GM18907 (cell line): Measurements from ENCODE around the gene TWSG1.
A peak's percentile ranks its signal among the peaks of the same experiment; 100 is the strongest.
"Not testable (repeated sequence)": the region's sequence is repeated elsewhere in the genome, so short reads cannot be mapped to it uniquely, and the experiment has no call there.

Experiments used
- ATAC-seq: cut with Tn5 transposase; IDR thresholded peaks from one replicate; pipeline ENCODE4 v1.9.1; 2021; ENCODE audit warnings: mild to moderate bottlenecking, moderate library complexity; ENCODE audit not compliant: unreplicated experiment

The TWSG1 gene

GRCh38 chr18:9334973-9335696 lies 562 bp downstream of the TWSG1 start:
- ATAC-seq = peak; percentile 49

GRCh38 chr18:9335697-9336045 lies 1.1 kb downstream of the TWSG1 start:
- ATAC-seq = no peak

- ATAC-seq = no peak
Measured at GRCh38 chr18:9336827-9337226, 2.3 kb downstream of the TWSG1 start.

- no peak for ATAC-seq
Measured at GRCh38 chr18:9337873-9338272, 3.3 kb downstream of the TWSG1 start.

GRCh38 chr18:9340472-9340871 lies 5.9 kb downstream of the TWSG1 start:
- no peak for ATAC-seq

GRCh38 chr18:9343577-9343976 lies 9.0 kb downstream of the TWSG1 start:
- ATAC-seq = no peak

- no peak for ATAC-seq
Measured at GRCh38 chr18:9346775-9347174, 12.2 kb downstream of the TWSG1 start.

GRCh38 chr18:9348079-9348671 lies 13.6 kb downstream of the TWSG1 start:
- ATAC-seq = peak; percentile 35

- no peak for ATAC-seq
Measured at GRCh38 chr18:9348766-9349165, 14.2 kb downstream of the TWSG1 start.

GRCh38 chr18:9353596-9353995 lies 19.0 kb downstream of the TWSG1 start:
- peak; percentile 81 for ATAC-seq

GRCh38 chr18:9354256-9354655 lies 19.7 kb downstream of the TWSG1 start:
- ATAC-seq = peak; percentile 38

- ATAC-seq = no peak
Measured at GRCh38 chr18:9356976-9357375, 22.4 kb downstream of the TWSG1 start.

GRCh38 chr18:9359796-9360195 lies 25.2 kb downstream of the TWSG1 start:
- no peak for ATAC-seq

- ATAC-seq = no peak
Measured at GRCh38 chr18:9361191-9361590, 26.6 kb downstream of the TWSG1 start.

GRCh38 chr18:9362869-9363268 lies 28.3 kb downstream of the TWSG1 start:
- no peak for ATAC-seq

GRCh38 chr18:9364242-9364641 lies 29.7 kb downstream of the TWSG1 start:
- no peak for ATAC-seq

GRCh38 chr18:9365406-9365805 lies 30.8 kb downstream of the TWSG1 start:
- no peak for ATAC-seq

GRCh38 chr18:9366126-9366714 lies 31.6 kb downstream of the TWSG1 start:
- ATAC-seq = no peak

- not testable (repeated sequence) for ATAC-seq
Measured at GRCh38 chr18:9373254-9373653, 38.7 kb downstream of the TWSG1 start.

GRCh38 chr18:9379118-9379517 lies 44.5 kb downstream of the TWSG1 start:
- ATAC-seq = no peak

GRCh38 chr18:9380101-9380500 lies 45.5 kb downstream of the TWSG1 start:
- no peak for ATAC-seq

- ATAC-seq = no peak
Measured at GRCh38 chr18:9380621-9381395, 46.2 kb downstream of the TWSG1 start.
